ENCODE measurements around the gene IBTK. TPM values are rescaled to one million over a fixed set of nuclear protein-coding genes. Genes with fewer than 3 reads are reported as not detected.

Gene IBTK
- total and polyA plus RNA-seq, 4 donors: 14.1 to 66.8 (median 21.0) TPM

GRCh38 chr6:82142524-82142923 lies 105.0 kb downstream of the IBTK start (continued):
- TF ChIP-seq, protein P1, sequence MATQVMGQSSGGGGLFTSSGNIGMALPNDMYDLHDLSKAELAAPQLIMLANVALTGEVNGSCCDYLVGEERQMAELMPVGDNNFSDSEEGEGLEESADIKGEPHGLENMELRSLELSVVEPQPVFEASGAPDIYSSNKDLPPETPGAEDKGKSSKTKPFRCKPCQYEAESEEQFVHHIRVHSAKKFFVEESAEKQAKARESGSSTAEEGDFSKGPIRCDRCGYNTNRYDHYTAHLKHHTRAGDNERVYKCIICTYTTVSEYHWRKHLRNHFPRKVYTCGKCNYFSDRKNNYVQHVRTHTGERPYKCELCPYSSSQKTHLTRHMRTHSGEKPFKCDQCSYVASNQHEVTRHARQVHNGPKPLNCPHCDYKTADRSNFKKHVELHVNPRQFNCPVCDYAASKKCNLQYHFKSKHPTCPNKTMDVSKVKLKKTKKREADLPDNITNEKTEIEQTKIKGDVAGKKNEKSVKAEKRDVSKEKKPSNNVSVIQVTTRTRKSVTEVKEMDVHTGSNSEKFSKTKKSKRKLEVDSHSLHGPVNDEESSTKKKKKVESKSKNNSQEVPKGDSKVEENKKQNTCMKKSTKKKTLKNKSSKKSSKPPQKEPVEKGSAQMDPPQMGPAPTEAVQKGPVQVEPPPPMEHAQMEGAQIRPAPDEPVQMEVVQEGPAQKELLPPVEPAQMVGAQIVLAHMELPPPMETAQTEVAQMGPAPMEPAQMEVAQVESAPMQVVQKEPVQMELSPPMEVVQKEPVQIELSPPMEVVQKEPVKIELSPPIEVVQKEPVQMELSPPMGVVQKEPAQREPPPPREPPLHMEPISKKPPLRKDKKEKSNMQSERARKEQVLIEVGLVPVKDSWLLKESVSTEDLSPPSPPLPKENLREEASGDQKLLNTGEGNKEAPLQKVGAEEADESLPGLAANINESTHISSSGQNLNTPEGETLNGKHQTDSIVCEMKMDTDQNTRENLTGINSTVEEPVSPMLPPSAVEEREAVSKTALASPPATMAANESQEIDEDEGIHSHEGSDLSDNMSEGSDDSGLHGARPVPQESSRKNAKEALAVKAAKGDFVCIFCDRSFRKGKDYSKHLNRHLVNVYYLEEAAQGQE (IDR thresholded peaks at IDR 0.05): no peak
- TF ChIP-seq, protein P2, sequence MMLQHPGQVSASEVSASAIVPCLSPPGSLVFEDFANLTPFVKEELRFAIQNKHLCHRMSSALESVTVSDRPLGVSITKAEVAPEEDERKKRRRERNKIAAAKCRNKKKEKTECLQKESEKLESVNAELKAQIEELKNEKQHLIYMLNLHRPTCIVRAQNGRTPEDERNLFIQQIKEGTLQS (IDR thresholded peaks at IDR 0.05): no peak
- TF ChIP-seq HNF4A (conservative IDR thresholded peaks at IDR 0.05): no peak

- no peak overlapping the region for H3K4me3 ChIP-seq (ENCODE audit: low read depth in 1 of 3, low read length in 3 of 3)
- TF ChIP-seq JUND (IDR thresholded peaks at IDR 0.05): no peak
- TF ChIP-seq, protein P3, sequence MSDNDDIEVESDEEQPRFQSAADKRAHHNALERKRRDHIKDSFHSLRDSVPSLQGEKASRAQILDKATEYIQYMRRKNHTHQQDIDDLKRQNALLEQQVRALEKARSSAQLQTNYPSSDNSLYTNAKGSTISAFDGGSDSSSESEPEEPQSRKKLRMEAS (IDR thresholded peaks at IDR 0.05): no peak
- no peak for TF ChIP-seq RXRA (IDR thresholded peaks at IDR 0.05)
- no peak for TF ChIP-seq YY1 (IDR thresholded peaks at IDR 0.05)
- no peak for TF ChIP-seq EGR1 (IDR thresholded peaks at IDR 0.05; ENCODE audit: low read depth in 2 of 2)
- TF ChIP-seq ZBTB33 (IDR thresholded peaks at IDR 0.05): no peak
- TF ChIP-seq SP1 (IDR thresholded peaks at IDR 0.05): no peak
- no peak for TF ChIP-seq TAF1 (conservative IDR thresholded peaks at IDR 0.05)
- TF ChIP-seq, protein P1 (IDR thresholded peaks at IDR 0.05): no peak
- no peak for TF ChIP-seq NR2F2 (IDR thresholded peaks at IDR 0.05)
- no peak for TF ChIP-seq FOXA1 (IDR thresholded peaks at IDR 0.05)
- no peak for TF ChIP-seq HNF4G (IDR thresholded peaks at IDR 0.05)
- no peak for TF ChIP-seq HNF4A (conservative IDR thresholded peaks at IDR 0.05)
- TF ChIP-seq FOXA2 (IDR thresholded peaks at IDR 0.05): no peak
- TF ChIP-seq, protein P4, sequence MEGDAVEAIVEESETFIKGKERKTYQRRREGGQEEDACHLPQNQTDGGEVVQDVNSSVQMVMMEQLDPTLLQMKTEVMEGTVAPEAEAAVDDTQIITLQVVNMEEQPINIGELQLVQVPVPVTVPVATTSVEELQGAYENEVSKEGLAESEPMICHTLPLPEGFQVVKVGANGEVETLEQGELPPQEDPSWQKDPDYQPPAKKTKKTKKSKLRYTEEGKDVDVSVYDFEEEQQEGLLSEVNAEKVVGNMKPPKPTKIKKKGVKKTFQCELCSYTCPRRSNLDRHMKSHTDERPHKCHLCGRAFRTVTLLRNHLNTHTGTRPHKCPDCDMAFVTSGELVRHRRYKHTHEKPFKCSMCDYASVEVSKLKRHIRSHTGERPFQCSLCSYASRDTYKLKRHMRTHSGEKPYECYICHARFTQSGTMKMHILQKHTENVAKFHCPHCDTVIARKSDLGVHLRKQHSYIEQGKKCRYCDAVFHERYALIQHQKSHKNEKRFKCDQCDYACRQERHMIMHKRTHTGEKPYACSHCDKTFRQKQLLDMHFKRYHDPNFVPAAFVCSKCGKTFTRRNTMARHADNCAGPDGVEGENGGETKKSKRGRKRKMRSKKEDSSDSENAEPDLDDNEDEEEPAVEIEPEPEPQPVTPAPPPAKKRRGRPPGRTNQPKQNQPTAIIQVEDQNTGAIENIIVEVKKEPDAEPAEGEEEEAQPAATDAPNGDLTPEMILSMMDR (IDR thresholded peaks at IDR 0.05; ENCODE audit: low read depth, low read length, missing input control): no peak
Measured at GRCh38 chr6:82138075-82138791, 109.3 kb downstream of the IBTK start.

More at GRCh38 chr6:82138075-82138791, 109.3 kb downstream of the IBTK start:
- Histone ChIP-seq H3K27ac (ENCODE audit: low read depth in 1 of 2, low read length in 2 of 2) (no peak overlapping the region), H3K27me3 (ENCODE audit: control insufficient read depth in 4 of 4, insufficient read depth in 4 of 4, low read length in 3 of 4) (no peaks in the 10 kb centered on the region), H3K9ac (ENCODE audit: low read depth in 1 of 2, low read length in 2 of 2) (no peak overlapping the region), H3K9me3 (ENCODE audit: control insufficient read depth in 4 of 4, low read length in 3 of 4) (no peaks in the 10 kb centered on the region), H3K4me1 (ENCODE audit: control insufficient read depth in 4 of 4, insufficient read depth in 4 of 4, low read length in 3 of 4) (no peaks in the 10 kb centered on the region), H3K36me3 (ENCODE audit: control insufficient read depth in 4 of 4, insufficient read depth in 3 of 4, low read depth in 1 of 4, low read length in 3 of 4) (no peaks in the 10 kb centered on the region)
- 83% methylated on average over 8 of the region's 8 CpGs for WGBS
- no peak for DNase-seq (ENCODE audit: low spot score)

All from liver (tissue), 9 donors.